Thoracic aorta (tissue), 2 donors: ENCODE data around the gene WDR53. TPM values are rescaled to one million over a fixed set of nuclear protein-coding genes. Genes with fewer than 3 reads are reported as not detected.
A peak's percentile ranks its signal among the peaks of the same experiment; 100 is the strongest.
"Not testable (repeated sequence)": the region's sequence is repeated elsewhere in the genome, so short reads cannot be mapped to it uniquely, and the experiment has no call there.

Source experiments
- ATAC-seq: fragments of 150-250 bp; one replicate; pipeline ENCODE4 v1.8.0; 2017; ENCODE audit warnings: low read depth; ENCODE audit not compliant: insufficient number of reproducible peaks, low FRiP score
- DNase-seq: peaks from one replicate; pipeline ENCODE4 v3.0.0-alpha.2; 2020; ENCODE audit warnings: low spot score
- H3K27ac ChIP-seq, 2 donors: fragments of 200-600 bp; sonication (generic); 1 replicate in 1 of 2; 2 replicates in 1 of 2; pipeline ENCODE4 v1.5.1; 2016; ENCODE audit warnings: mild to moderate bottlenecking in 2 of 2, moderate library complexity in 2 of 2
- H3K27me3 ChIP-seq: fragments of 200-600 bp; sonication (generic); replicated peaks from 2 replicates; pipeline ENCODE4 v1.6.0; 2016; ENCODE audit warnings: mild to moderate bottlenecking; ENCODE audit not compliant: insufficient read depth
- H3K36me3 ChIP-seq: fragments of 200-600 bp; sonication (generic); one replicate; pipeline ENCODE4 v1.5.1; 2016
- H3K4me1 ChIP-seq, 2 donors: fragments of 200-600 bp; sonication (generic); 1 replicate in 1 of 2; 2 replicates in 1 of 2; pipeline versions ENCODE4 v1.5.1 to v1.6.0; 2016; ENCODE audit warnings: low read depth in 2 of 2, mild to moderate bottlenecking in 1 of 2; ENCODE audit not compliant: control insufficient read depth in 1 of 2
- H3K4me3 ChIP-seq: fragments of 200-600 bp; sonication (generic); 2 replicates; pipeline ENCODE4 v1.5.1; 2016; ENCODE audit warnings: mild to moderate bottlenecking
- H3K9me3 ChIP-seq: fragments of 200-600 bp; sonication (generic); 2 replicates; pipeline ENCODE4 v1.5.1; 2016
- total RNA-seq, 2 donors: library from RNA; depleted of rRNA; stranded (reverse); fragments of >200 nt; gene quantifications; one replicate each; pipeline versions ENCODE4 v1.1.0 to v1.2.3, GENCODE V29; 2016
- TF ChIP-seq, protein P1 (sequence below): fragments of 200-600 bp; sonication (generic); IDR thresholded peaks from one replicate; pipeline ENCODE4 v1.5.1; 2019; ENCODE audit warnings: antibody characterized with exemption

The WDR53 gene
- total RNA-seq, 2 donors from 2014 or later = 5.6 to 6.7 TPM

DNA sequence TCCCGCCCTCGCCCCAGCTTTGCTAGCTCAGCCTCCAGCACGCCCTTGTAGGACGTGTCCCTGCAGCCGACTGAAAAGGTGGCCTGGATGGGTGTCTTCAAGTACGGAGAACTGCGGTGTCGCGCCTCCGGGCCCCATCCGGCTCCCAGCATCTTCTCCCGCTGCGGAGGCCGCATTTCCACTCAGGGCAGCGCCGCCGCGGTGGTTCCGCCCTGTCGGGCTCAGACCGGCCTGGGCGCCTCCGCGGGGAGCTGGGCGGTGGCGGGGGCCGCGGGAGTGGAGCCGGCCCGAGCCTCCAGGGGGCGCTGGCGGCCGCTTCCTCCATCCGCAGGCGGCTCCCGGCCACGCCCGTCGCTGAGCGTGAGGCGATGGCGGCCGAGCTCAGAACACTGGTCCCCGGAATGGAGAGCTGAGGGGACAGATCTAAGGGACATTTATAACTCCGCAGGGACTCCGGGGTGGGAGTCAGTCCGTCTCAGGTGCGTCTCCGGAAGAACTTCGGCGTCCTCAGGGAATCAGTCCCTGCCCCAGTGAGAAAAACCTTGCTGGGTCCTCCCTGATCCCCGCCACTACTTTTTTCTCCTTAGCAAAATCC, 39.6 kb downstream of the WDR53 start:
- DNase-seq (no peak), ATAC-seq (no peak)
- TF ChIP-seq, protein P1, sequence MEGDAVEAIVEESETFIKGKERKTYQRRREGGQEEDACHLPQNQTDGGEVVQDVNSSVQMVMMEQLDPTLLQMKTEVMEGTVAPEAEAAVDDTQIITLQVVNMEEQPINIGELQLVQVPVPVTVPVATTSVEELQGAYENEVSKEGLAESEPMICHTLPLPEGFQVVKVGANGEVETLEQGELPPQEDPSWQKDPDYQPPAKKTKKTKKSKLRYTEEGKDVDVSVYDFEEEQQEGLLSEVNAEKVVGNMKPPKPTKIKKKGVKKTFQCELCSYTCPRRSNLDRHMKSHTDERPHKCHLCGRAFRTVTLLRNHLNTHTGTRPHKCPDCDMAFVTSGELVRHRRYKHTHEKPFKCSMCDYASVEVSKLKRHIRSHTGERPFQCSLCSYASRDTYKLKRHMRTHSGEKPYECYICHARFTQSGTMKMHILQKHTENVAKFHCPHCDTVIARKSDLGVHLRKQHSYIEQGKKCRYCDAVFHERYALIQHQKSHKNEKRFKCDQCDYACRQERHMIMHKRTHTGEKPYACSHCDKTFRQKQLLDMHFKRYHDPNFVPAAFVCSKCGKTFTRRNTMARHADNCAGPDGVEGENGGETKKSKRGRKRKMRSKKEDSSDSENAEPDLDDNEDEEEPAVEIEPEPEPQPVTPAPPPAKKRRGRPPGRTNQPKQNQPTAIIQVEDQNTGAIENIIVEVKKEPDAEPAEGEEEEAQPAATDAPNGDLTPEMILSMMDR = peak; percentile 78
- no peaks in the 10 kb centered on the region for H3K36me3 ChIP-seq
- H3K4me3 ChIP-seq = peak overlapping the region; percentile 65
- no peaks in the 10 kb centered on the region for H3K27me3 ChIP-seq
- no peak overlapping the region for H3K27ac ChIP-seq
- peaks cover 0 to 5% of the 10 kb centered on the region in 2 donors for H3K4me1 ChIP-seq
- H3K9me3 ChIP-seq = no peaks in the 10 kb centered on the region

DNA sequence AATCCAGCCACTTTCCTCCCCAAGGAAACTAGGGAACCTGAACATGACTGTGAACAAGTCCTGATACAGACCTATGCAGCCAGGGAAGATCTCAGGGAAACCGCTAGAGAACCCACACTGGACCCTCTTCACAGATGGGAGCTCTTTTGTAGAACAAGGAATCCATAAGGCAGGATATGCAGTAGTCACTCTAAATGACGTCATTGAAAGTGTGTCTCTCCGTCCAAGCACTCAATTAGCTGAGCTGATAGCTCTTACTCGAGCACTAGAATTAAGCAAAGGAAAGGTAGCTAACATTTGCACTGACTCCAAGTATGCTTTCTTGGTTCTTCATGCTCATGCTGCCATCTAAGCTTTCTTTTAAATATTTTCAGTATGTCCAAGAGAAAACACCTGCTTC, 43.2 kb downstream of the WDR53 start:
- TF ChIP-seq, protein P1 = no peak
- no peak overlapping the region for H3K27ac ChIP-seq
- DNase-seq = no peak
- H3K4me1 ChIP-seq = peaks cover 0 to 5% of the 10 kb centered on the region in 2 donors
- H3K27me3 ChIP-seq = no peaks in the 10 kb centered on the region
- H3K36me3 ChIP-seq = no peaks in the 10 kb centered on the region
- no peak for ATAC-seq
- H3K4me3 ChIP-seq = no peak overlapping the region
- H3K9me3 ChIP-seq = peaks cover 3% of the 10 kb centered on the region

GRCh38 chr3:196524527-196524926, 43.8 kb downstream of the WDR53 start:
- DNase-seq (no peak), ATAC-seq (no peak)
- Histone ChIP-seq H3K36me3 (no peaks in the 10 kb centered on the region), H3K27ac (no peak overlapping the region), H3K9me3 (peaks cover 9% of the 10 kb centered on the region), H3K4me1 (peaks cover 0 to 5% of the 10 kb centered on the region in 2 donors), H3K27me3 (no peaks in the 10 kb centered on the region), H3K4me3 (no peak overlapping the region)
- TF ChIP-seq, protein P1 = no peak

DNA sequence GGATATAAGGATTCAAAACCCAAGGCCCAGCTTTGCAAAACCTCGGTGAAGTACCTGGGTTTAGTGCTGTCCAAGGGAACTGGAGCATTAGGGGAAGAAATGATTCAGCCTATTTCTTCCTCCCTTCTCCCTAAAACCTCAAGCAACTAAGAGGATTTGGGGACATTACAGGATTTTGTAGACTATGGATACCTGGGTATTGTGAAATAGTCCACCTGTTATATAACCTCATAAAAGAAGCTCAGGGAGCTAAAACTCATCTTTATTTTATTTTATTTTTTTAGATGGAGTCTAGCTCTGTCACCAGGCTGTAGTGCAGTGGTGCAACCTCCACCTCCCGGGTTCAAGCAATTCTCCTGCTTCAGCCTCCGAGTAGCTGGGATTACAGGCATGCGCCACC, 44.5 kb downstream of the WDR53 start:
- no peaks in the 10 kb centered on the region for H3K36me3 ChIP-seq
- H3K9me3 ChIP-seq = peaks cover 15% of the 10 kb centered on the region
- H3K27me3 ChIP-seq = no peaks in the 10 kb centered on the region
- H3K4me3 ChIP-seq = no peak overlapping the region
- no peak for ATAC-seq
- TF ChIP-seq, protein P1 = no peak
- no peak overlapping the region for H3K27ac ChIP-seq
- no peak for DNase-seq
- peaks cover 0 to 2% of the 10 kb centered on the region in 2 donors for H3K4me1 ChIP-seq

GRCh38 chr3:196521291-196521690, 47.1 kb downstream of the WDR53 start:
- H3K36me3 ChIP-seq, H3K4me3 ChIP-seq, H3K27ac ChIP-seq, DNase-seq, H3K4me1 ChIP-seq, ATAC-seq, H3K27me3 ChIP-seq: not testable (repeated sequence)
- H3K9me3 ChIP-seq = peaks cover 15% of the 10 kb centered on the region

GRCh38 chr3:196519718-196520082, 48.7 kb downstream of the WDR53 start:
- no peaks in the 10 kb centered on the region for H3K27me3 ChIP-seq
- DNase-seq (no peak), ATAC-seq (no peak)
- H3K9me3 ChIP-seq = peaks cover 15% of the 10 kb centered on the region
- TF ChIP-seq, protein P1 = no peak
- no peak overlapping the region for H3K27ac ChIP-seq
- no peak overlapping the region for H3K4me3 ChIP-seq
- no peaks in the 10 kb centered on the region for H3K4me1 ChIP-seq
- H3K36me3 ChIP-seq = no peaks in the 10 kb centered on the region
